Osteoblast (primary cell): ENCODE data around the gene CDH16. TPM values are rescaled to one million over a fixed set of nuclear protein-coding genes. Genes with fewer than 3 reads are reported as not detected.

Experiments
- DNase-seq: peaks from one replicate; pipeline ENCODE4 v3.0.0; 2011; ENCODE audit warnings: low spot score, mixed read lengths; ENCODE audit not compliant: insufficient read length; ENCODE audit errors: missing footprints
- H2AFZ ChIP-seq: 2 replicates; pipeline ENCODE4 v1.6.0; 2011; ENCODE audit warnings: mild to moderate bottlenecking, low read length
- H3K27ac ChIP-seq: 2 replicates; pipeline ENCODE4 v1.5.1; 2011; ENCODE audit warnings: mild to moderate bottlenecking, low read depth, low read length, moderate library complexity
- H3K27me3 ChIP-seq: 2 replicates; pipeline ENCODE4 v1.6.0; 2012; ENCODE audit warnings: mild to moderate bottlenecking, control low read depth, inconsistent platforms, low read length, moderate library complexity; ENCODE audit not compliant: insufficient read depth
- H3K36me3 ChIP-seq: 2 replicates; pipeline ENCODE4 v1.5.1; 2011; ENCODE audit warnings: mild to moderate bottlenecking, low read length, control low read depth, moderate library complexity; ENCODE audit not compliant: insufficient read depth
- H3K4me1 ChIP-seq: 2 replicates; pipeline ENCODE4 v1.5.1; 2011; ENCODE audit warnings: mild to moderate bottlenecking, low read length, control low read depth, moderate library complexity; ENCODE audit not compliant: insufficient read depth
- H3K4me2 ChIP-seq: 2 replicates; pipeline ENCODE4 v1.6.0; 2011; ENCODE audit warnings: mild to moderate bottlenecking, low read length; ENCODE audit not compliant: insufficient read depth
- H3K4me3 ChIP-seq: fragments of 200-600 bp; sonication (generic); 3 replicates; pipeline ENCODE4 v1.5.1; 2012; ENCODE audit warnings: mild to moderate bottlenecking, low read length, inconsistent platforms; ENCODE audit not compliant: insufficient read depth
- H3K79me2 ChIP-seq: 2 replicates; pipeline ENCODE4 v1.6.0; 2012; ENCODE audit warnings: mild to moderate bottlenecking, low read length, control low read depth, inconsistent platforms; ENCODE audit not compliant: insufficient read depth
- H3K9me3 ChIP-seq: 2 replicates; pipeline ENCODE4 v1.5.1; 2011; ENCODE audit warnings: low read depth, low read length, control low read depth
- H4K20me1 ChIP-seq: 2 replicates; pipeline ENCODE4 v1.6.0; 2012; ENCODE audit warnings: mild to moderate bottlenecking, low read length, control low read depth; ENCODE audit not compliant: insufficient read depth
- total RNA-seq: library from RNA; depleted of rRNA; stranded (reverse); fragments of >200 nt; gene quantifications from 2 replicates; pipeline ENCODE4 v1.2.3, GENCODE V29; 2012
- TF ChIP-seq, protein P1 (sequence below): IDR thresholded peaks from 2 replicates; pipeline ENCODE4 v1.5.1; 2011; ENCODE audit warnings: mild to moderate bottlenecking, low read depth, low read length, moderate library complexity; ENCODE audit errors: extremely low read depth

CDH16 gene
- total RNA-seq, 1 donor = not detected

DNA sequence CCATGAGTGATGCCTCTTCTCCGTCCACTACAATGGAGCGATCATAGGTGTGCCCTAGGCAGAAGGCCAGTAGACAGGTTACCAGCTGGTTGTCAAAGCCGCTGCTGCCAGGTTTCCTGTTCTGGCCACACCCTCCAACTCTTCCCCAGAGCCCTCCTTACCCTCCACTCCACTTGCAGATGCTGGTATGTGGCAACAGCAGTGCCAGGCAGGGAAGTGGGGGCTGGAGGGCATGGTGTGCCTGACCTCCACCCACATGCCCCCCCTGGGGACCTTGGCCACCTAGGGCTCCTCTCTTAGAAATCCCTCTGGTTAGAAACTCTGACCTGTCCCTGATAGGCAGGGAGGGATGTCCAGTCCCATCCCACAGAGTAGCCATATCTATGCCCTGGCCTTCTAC is 5.2 kb upstream of the CDH16 start:
- H3K4me2 ChIP-seq = peak overlapping the region; percentile 53
- TF ChIP-seq, protein P1, sequence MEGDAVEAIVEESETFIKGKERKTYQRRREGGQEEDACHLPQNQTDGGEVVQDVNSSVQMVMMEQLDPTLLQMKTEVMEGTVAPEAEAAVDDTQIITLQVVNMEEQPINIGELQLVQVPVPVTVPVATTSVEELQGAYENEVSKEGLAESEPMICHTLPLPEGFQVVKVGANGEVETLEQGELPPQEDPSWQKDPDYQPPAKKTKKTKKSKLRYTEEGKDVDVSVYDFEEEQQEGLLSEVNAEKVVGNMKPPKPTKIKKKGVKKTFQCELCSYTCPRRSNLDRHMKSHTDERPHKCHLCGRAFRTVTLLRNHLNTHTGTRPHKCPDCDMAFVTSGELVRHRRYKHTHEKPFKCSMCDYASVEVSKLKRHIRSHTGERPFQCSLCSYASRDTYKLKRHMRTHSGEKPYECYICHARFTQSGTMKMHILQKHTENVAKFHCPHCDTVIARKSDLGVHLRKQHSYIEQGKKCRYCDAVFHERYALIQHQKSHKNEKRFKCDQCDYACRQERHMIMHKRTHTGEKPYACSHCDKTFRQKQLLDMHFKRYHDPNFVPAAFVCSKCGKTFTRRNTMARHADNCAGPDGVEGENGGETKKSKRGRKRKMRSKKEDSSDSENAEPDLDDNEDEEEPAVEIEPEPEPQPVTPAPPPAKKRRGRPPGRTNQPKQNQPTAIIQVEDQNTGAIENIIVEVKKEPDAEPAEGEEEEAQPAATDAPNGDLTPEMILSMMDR = no peak
- H3K27ac ChIP-seq = no peak overlapping the region
- peaks cover 47% of the 10 kb centered on the region for H3K4me1 ChIP-seq
- no peaks in the 10 kb centered on the region for H3K36me3 ChIP-seq
- no peaks in the 10 kb centered on the region for H3K9me3 ChIP-seq
- H3K27me3 ChIP-seq = peaks cover 43% of the 10 kb centered on the region
- H2AFZ ChIP-seq = no peak overlapping the region
- no peaks in the 10 kb centered on the region for H3K79me2 ChIP-seq
- peak overlapping the region; percentile 46 for H3K4me3 ChIP-seq
- no peaks in the 10 kb centered on the region for H4K20me1 ChIP-seq
- peak; percentile 60 for DNase-seq

DNA sequence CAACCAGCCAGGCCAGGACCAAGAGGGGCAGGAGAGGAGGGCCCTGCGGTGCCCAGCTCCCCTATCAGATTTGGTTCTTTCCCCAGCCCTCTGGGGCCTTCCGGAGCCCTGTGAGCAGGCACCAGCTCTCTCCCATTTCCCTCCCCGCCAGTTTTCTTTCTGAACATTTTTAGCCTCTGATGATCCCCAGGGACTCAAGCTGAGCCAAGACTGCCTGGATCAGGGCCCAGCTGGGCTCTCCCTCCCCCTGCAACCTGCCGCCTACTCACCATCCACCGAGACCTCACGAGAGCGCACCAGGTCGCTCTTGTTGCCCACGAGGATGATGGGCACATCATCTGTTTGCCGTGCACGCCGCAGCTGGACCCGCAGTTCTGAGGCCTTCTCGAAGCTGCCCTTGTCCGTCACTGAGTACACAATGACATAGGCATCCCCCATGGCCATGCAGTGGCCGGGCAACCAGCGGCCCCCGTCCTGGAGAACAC is 4.6 kb upstream of the CDH16 start:
- H3K9me3 ChIP-seq = no peaks in the 10 kb centered on the region
- H3K27me3 ChIP-seq = peaks cover 44% of the 10 kb centered on the region
- H3K27ac ChIP-seq = no peak overlapping the region
- DNase-seq = peak; percentile 98
- H2AFZ ChIP-seq = no peak overlapping the region
- H4K20me1 ChIP-seq = no peaks in the 10 kb centered on the region
- TF ChIP-seq, protein P1 = no peak
- peak overlapping the region; percentile 53 for H3K4me2 ChIP-seq
- H3K36me3 ChIP-seq = no peaks in the 10 kb centered on the region
- H3K4me1 ChIP-seq = peaks cover 43% of the 10 kb centered on the region
- peak overlapping the region; percentile 46 for H3K4me3 ChIP-seq
- no peaks in the 10 kb centered on the region for H3K79me2 ChIP-seq

DNA sequence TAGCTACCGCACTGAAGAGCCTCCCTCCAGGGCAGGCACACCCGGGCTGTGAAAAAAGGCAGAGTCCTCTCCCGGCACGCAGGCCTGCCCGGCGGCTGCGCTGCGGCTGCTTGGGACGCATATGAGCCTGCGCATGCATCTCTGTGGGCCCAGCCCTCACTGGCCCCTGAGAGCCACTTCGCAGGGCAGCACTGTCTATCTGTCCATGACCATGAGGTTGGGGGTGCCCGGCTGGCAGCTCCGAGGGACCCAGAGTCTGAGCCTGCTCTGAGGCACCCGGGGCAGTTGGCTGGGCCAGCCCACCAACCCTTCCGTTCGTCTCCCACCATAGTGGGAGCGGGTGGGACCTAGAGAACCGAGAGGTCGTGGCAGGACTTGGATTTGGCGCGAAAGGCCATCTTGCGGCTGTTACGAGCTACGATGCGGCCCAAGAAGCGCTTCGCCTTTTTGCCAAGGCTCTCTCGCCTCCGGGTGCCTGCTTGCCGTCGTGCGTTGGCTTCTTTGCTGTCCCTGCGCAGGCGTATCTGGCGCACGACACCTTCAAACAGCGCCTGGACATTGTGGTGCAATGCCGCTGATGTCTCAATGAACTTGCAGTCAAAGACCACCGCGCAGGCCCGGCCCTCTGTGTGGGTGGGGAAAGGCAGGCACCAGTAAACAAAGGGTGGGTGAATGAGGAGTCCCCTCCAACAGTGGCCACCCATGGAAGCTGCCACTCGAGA is 3.2 kb upstream of the CDH16 start:
- Histone ChIP-seq H3K4me1 (peaks cover 30% of the 10 kb centered on the region), H3K4me2 (no peak overlapping the region)

More for the DNA sequence above, 3.2 kb upstream of the CDH16 start:
- peak; percentile 87 for DNase-seq
- Histone ChIP-seq H4K20me1 (no peaks in the 10 kb centered on the region), H3K4me3 (no peak overlapping the region), H3K27me3 (peaks cover 44% of the 10 kb centered on the region), H3K27ac (no peak overlapping the region), H3K79me2 (no peaks in the 10 kb centered on the region), H2AFZ (no peak overlapping the region), H3K36me3 (no peaks in the 10 kb centered on the region), H3K9me3 (no peaks in the 10 kb centered on the region)
- TF ChIP-seq, protein P1 = no peak
